MCF 10A (cell line): ENCODE results near the gene UGT2B15. TPM values are rescaled to one million over a fixed set of nuclear protein-coding genes. Genes with fewer than 3 reads are reported as not detected.
A peak's percentile ranks its signal among the peaks of the same experiment; 100 is the strongest.
"Not testable (repeated sequence)": the region's sequence is repeated elsewhere in the genome, so short reads cannot be mapped to it uniquely, and the experiment has no call there.

Experiments
- BruUV-seq: library from RNA; stranded (reverse); fragments of 400-500 nt; replicated peaks from 2 replicates; lab custom pipeline; 2021; lab: Mats Ljungman, UMichigan
- CTCF ChIA-PET: fragments of 300-600 bp; sonication (Branson Sonifier 250); formaldehyde crosslinking; extraction: SDS; loops from one replicate; lab custom pipeline; 2021; ENCODE audit warnings: antibody characterized with exemption, inconsistent platforms; lab: Yijun Ruan, JAX
- POLR2A ChIA-PET: fragments of 300-600, 350-650 bp; sonication (Branson Sonifier 250); formaldehyde crosslinking; extraction: SDS; loops from one replicate; lab custom pipeline; 2020; ENCODE audit warnings: antibody characterized with exemption, inconsistent platforms; lab: Yijun Ruan, JAX
- DNase-seq: peaks from one replicate; pipeline ENCODE4 v3.0.0-alpha.2; 2018; ENCODE audit not compliant: unreplicated experiment
- H3K27ac Mint-ChIP-seq: one replicate; pipeline ENCODE4 v1.8.0; 2022; ENCODE audit warnings: mild to moderate bottlenecking, low read depth, mixed read lengths; ENCODE audit not compliant: unreplicated experiment
- H3K27me3 Mint-ChIP-seq: one replicate; pipeline ENCODE4 v1.8.0; 2022; ENCODE audit warnings: mixed read lengths; ENCODE audit not compliant: insufficient read depth, unreplicated experiment
- H3K36me3 Mint-ChIP-seq: one replicate; pipeline ENCODE4 v1.8.0; 2022; ENCODE audit warnings: mild to moderate bottlenecking, moderate library complexity, mixed read lengths; ENCODE audit not compliant: insufficient read depth, unreplicated experiment
- H3K4me1 Mint-ChIP-seq: one replicate; pipeline ENCODE4 v1.8.0; 2022; ENCODE audit warnings: mixed read lengths; ENCODE audit not compliant: insufficient read depth, unreplicated experiment
- H3K4me3 Mint-ChIP-seq: one replicate; pipeline ENCODE4 v1.8.0; 2022; ENCODE audit warnings: mild to moderate bottlenecking, moderate library complexity, mixed read lengths; ENCODE audit not compliant: unreplicated experiment
- H3K9me3 Mint-ChIP-seq: one replicate; pipeline ENCODE4 v1.8.0; 2022; ENCODE audit warnings: mixed read lengths; ENCODE audit not compliant: unreplicated experiment
- CTCF ChIP-seq: fragments of 200-600 bp; IDR thresholded peaks from one replicate; pipeline ENCODE4 v1.8.0; 2022; ENCODE audit warnings: antibody characterized with exemption, mild to moderate bottlenecking; ENCODE audit not compliant: unreplicated experiment
- intact Hi-C: fragments of 100-400 bp; cut with micrococcal nuclease; formaldehyde crosslinking; loops from 2 replicates; pipeline ENCODE4 v1.14.1; 2022
- total RNA-seq: library from RNA; stranded (reverse); gene quantifications from 2 replicates; pipeline ENCODE4 v1.2.3, GENCODE V29; 2022

UGT2B15 gene
- total RNA-seq, 1 experiment from 2014 or later = not detected

- Mint-ChIP-seq H3K27me3 (no peaks in the 10 kb centered on the region), H3K36me3 (no peaks in the 10 kb centered on the region), H3K4me1 (no peaks in the 10 kb centered on the region), H3K27ac (no peak overlapping the region), H3K4me3 (no peak overlapping the region), H3K9me3 (peaks cover 9% of the 10 kb centered on the region)
- DNase-seq = no peak
- POLR2A ChIA-PET = no interaction called here
- no TSS peak for BruUV-seq
- CTCF ChIA-PET = interaction anchor here (0.6 kb wide), 1 partner anchor 31 kb away, joined by 3 read pairs; no protein-coding TSS in a partner anchor
- intact Hi-C loops = no loop called here
- TF ChIP-seq CTCF = no peak
These were observed 2.7 kb upstream of the UGT2B15 start for GRCh38 chr4:68673143-68673542.

- H3K4me3 Mint-ChIP-seq, intact Hi-C loops, BruUV-seq, H3K36me3 Mint-ChIP-seq, DNase-seq, H3K27ac Mint-ChIP-seq, H3K4me1 Mint-ChIP-seq, H3K9me3 Mint-ChIP-seq, H3K27me3 Mint-ChIP-seq: not testable (repeated sequence)
- CTCF ChIA-PET = interaction anchor here (0.6 kb wide), 2 partner anchors 215 to 497 kb away, joined by 3 to 4 read pairs; no protein-coding TSS in a partner anchor
- POLR2A ChIA-PET = interaction anchor here (0.5 kb wide), 1 partner anchor 463 kb away, joined by 4 read pairs; no protein-coding TSS in a partner anchor
These were observed 765 bp upstream of the UGT2B15 start for GRCh38 chr4:68671217-68671616.

- H3K4me3 Mint-ChIP-seq, intact Hi-C loops, H3K27ac Mint-ChIP-seq, BruUV-seq, DNase-seq, H3K9me3 Mint-ChIP-seq, H3K36me3 Mint-ChIP-seq, POLR2A ChIA-PET, H3K4me1 Mint-ChIP-seq, H3K27me3 Mint-ChIP-seq, CTCF ChIA-PET: not testable (repeated sequence)
These were observed 1.8 kb downstream of the UGT2B15 start for GRCh38 chr4:68668537-68669163.

- POLR2A ChIA-PET, CTCF ChIA-PET, BruUV-seq, H3K4me1 Mint-ChIP-seq, H3K9me3 Mint-ChIP-seq, H3K36me3 Mint-ChIP-seq, intact Hi-C loops, H3K27me3 Mint-ChIP-seq, H3K4me3 Mint-ChIP-seq, DNase-seq: not testable (repeated sequence)
- peak overlapping the region; percentile 67 for H3K27ac Mint-ChIP-seq
These were observed 2.9 kb downstream of the UGT2B15 start for GRCh38 chr4:68667551-68667950.

DNA sequence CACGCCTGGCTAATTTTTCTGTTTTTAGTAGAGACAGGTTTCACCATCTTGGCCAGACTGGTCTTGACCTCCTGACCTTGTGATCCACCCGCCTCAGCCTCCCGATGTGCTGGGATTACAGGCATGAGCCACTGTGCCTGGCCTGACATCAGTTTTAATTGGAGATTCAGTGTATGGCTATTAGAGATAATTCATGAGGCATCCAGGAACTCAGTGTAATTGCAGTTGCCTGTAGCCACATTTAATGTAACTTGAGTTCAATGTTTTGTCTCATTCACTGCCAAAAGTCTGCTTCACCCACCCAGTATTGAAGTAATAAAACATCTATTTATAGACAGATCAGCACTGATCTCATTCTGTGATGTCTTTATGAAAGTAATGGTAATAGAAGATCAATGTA is 5.7 kb downstream of the UGT2B15 start:
- POLR2A ChIA-PET, H3K4me1 Mint-ChIP-seq, BruUV-seq, H3K4me3 Mint-ChIP-seq, H3K9me3 Mint-ChIP-seq, H3K27ac Mint-ChIP-seq, intact Hi-C loops, H3K36me3 Mint-ChIP-seq, CTCF ChIA-PET, DNase-seq, H3K27me3 Mint-ChIP-seq: not testable (repeated sequence)

DNA sequence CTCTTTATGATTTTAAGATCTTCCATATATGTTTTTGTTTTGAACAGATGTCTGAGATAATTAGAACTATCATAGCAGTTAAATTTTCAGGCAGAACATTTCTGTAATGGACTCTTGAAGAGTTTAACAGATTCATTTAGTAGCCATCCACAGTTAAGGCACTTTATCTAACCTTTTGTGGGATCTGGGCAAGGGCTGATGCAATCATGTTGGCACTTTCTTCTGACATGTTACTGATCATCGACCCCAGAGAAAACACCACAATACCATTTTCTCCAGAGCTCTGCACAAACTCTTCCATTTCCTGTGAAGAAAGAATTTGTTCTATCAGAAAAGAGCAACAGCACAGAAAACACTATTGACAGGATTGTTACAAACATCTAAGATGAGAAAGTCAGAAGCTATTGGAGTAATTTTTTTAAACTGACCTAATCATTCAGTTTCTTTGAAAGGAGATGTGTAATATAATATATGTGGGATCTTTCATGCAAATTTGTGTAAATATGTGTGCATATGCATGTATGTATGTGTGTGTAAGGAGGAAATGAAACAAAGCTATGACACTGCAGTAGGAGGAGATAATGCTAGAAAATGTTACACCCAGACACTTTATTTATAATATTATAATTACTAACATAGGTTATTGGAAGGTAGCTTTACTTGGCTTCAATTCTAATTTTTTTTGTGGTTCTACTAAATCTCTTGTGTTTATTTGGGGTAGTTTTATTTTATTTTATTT is 7.4 kb downstream of the UGT2B15 start:
- BruUV-seq, H3K27me3 Mint-ChIP-seq, H3K27ac Mint-ChIP-seq, H3K36me3 Mint-ChIP-seq, H3K4me3 Mint-ChIP-seq, H3K4me1 Mint-ChIP-seq, DNase-seq, POLR2A ChIA-PET, H3K9me3 Mint-ChIP-seq, intact Hi-C loops: not testable (repeated sequence)
- CTCF ChIA-PET = interaction anchor here (0.6 kb wide), 1 partner anchor 111 kb away, joined by 3 read pairs; no protein-coding TSS in a partner anchor
